Astrocyte (in vitro differentiated cells and primary cell): ENCODE results near the gene ZNF268.

Experiments used
- CTCF ChIP-seq: IDR thresholded peaks from 2 replicates; pipeline ENCODE4 v1.5.1; 2011; ENCODE audit warnings: low read depth, mild to moderate bottlenecking, inconsistent platforms, low read length, moderate library complexity; ENCODE audit not compliant: insufficient read depth
- EZH2 ChIP-seq: IDR thresholded peaks from 2 replicates; pipeline ENCODE4 v1.6.1; 2012; ENCODE audit warnings: mild to moderate bottlenecking, low read length, inconsistent platforms; ENCODE audit not compliant: insufficient read depth

- TF ChIP-seq CTCF (no peak), EZH2 (no peak)
Observed at GRCh38 chr12:133233006-133233405, 51.7 kb downstream of the ZNF268 start.
